Vagina (tissue), 2 donors: ENCODE measurements around the gene MYDGF.

Experiments
- CTCF ChIP-seq, 3 experiments: fragments of 450-650 bp in 2 of 3; fragments of 200-600 bp in 1 of 3; sonication (generic) in 1 of 3; IDR thresholded peaks; one replicate each; pipeline ENCODE4 v1.5.1; 2017 to 2019; ENCODE audit warnings: antibody characterized with exemption in 3 of 3, mild to moderate bottlenecking in 2 of 3, moderate library complexity in 2 of 3
- POLR2A ChIP-seq, 2 donors: fragments of 450-650 bp; IDR thresholded peaks; one replicate each; pipeline ENCODE4 v1.6.1; 2017; ENCODE audit warnings: antibody characterized with exemption in 2 of 2, mild to moderate bottlenecking in 2 of 2, moderate library complexity in 2 of 2
- POLR2AphosphoS5 ChIP-seq, 2 donors: sonication (generic); formaldehyde crosslinking; IDR thresholded peaks; one replicate each; pipeline ENCODE4 v1.9.0; 2017; ENCODE audit warnings: antibody characterized with exemption in 2 of 2, mild to moderate bottlenecking in 2 of 2, low read depth in 1 of 2; ENCODE audit not compliant: insufficient read depth in 1 of 2

DNA sequence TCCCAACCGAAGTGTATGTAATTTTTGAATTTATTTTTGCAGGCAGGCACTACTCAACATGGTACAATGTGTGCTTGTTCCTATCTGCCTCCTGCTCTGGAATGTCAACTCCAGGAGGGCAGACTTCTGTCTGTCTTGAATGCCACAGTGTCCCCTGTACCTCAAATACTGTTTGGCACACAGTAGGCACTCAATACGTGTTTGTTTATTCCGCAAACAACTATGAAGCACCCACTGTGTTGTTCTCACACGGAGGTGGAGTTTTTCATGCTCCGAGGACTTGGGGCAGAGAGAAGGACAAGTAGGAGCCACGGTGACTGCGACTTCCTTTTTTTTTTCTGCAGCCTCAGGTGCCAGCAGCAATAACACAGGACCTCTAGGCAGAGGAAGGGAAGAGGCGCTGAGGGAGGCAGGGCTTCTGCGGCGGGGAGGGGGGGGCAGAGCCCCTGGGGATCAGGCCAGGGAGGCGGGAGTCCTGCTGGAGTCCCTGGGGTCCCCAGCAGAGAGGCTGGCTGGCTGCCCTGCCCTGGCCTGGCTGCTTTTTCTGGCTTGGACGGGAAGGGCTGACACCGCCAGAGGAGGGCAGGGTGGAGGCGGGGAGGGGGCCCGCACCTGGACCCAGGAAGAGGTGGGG, 60.1 kb downstream of the MYDGF start:
- TF ChIP-seq POLR2A (IDR thresholded peaks at IDR 0.05) (no peak), CTCF (IDR thresholded peaks at IDR 0.05) (no peak), POLR2AphosphoS5 (IDR thresholded peaks at IDR 0.05; ENCODE audit: insufficient read depth in 1 of 2, low read depth in 1 of 2) (no peak)
